K562 (cell line): ENCODE measurements around the gene SPTBN4. TPM values are rescaled to one million over a fixed set of nuclear protein-coding genes. Genes with fewer than 3 reads are reported as not detected.
A peak's percentile ranks its signal among the peaks of the same experiment; 100 is the strongest.

ENCODE experiments used
- CSDE1 ChIP-seq, 2 experiments: fragments of 450-650 bp; IDR thresholded peaks; 2 replicates each; pipeline ENCODE4 v1.6.1; 2016; ENCODE audit warnings: mild to moderate bottlenecking in 1 of 2
- FOXK2 ChIP-seq, 2 experiments: fragments of 450-650 bp; IDR thresholded peaks in 1 of 2; conservative IDR thresholded peaks in 1 of 2; 2 replicates each; pipeline ENCODE4 v1.6.1; 2016; ENCODE audit warnings: low read depth in 2 of 2, mild to moderate bottlenecking in 1 of 2
- GATAD2B ChIP-seq: fragments of 450-650 bp; IDR thresholded peaks from 2 replicates; pipeline ENCODE4 v1.6.1; 2017; ENCODE audit warnings: mild to moderate bottlenecking, borderline replicate concordance
- KLF13 ChIP-seq: fragments of 450-650 bp; IDR thresholded peaks from 2 replicates; pipeline ENCODE4 v1.6.1; 2016; ENCODE audit warnings: missing genetic modification characterization, low read depth, mild to moderate bottlenecking, missing compliant biosample characterization, moderate library complexity, borderline replicate concordance
- SP2 ChIP-seq: IDR thresholded peaks from 2 replicates; pipeline ENCODE4 v1.6.1; 2011; ENCODE audit warnings: mild to moderate bottlenecking, low read depth, low read length, moderate library complexity; ENCODE audit not compliant: poor library complexity, severe bottlenecking; ENCODE audit errors: extremely low read depth
- ZFP30 ChIP-seq: fragments of 250-450 bp; sonication (Bioruptor Pico); IDR thresholded peaks from 2 replicates; pipeline ENCODE4 v1.8.0; 2022; ENCODE audit warnings: moderate library complexity, mild to moderate bottlenecking, inconsistent platforms, borderline replicate concordance
- ZNF785 ChIP-seq: fragments of 250-450 bp; sonication (Bioruptor Pico); IDR thresholded peaks from 2 replicates; pipeline ENCODE4 v1.4.0; 2020; ENCODE audit warnings: mild to moderate bottlenecking
- polyA plus RNA-seq, 8 experiments: library from polyadenylated mRNA; depleted of rRNA in 4 of 8; stranded (reverse) in 5 of 8; unstranded in 3 of 8; fragments of >200 nt; fragmentation: Nextera tagmentation in 2 of 8; fragmentation: Illumina TruSeq in 1 of 8; extraction: Ambion mirVana in 2 of 8; extraction: Trizol in 1 of 8; gene quantifications; 2 replicates each; pipeline versions ENCODE4 v1.2.1 to v1.2.3, GENCODE V29; 2011 to 2014; ENCODE audit warnings: inconsistent platforms in 1 of 8, missing spikeins in 1 of 8
- total RNA-seq, 7 experiments: library from RNA; depleted of rRNA in 6 of 7; stranded (reverse); fragments of >200 nt in 6 of 7; fragmentation: Illumina TruSeq in 2 of 7; extraction: Trizol in 2 of 7; gene quantifications; 2 replicates each; pipeline versions ENCODE4 v1.2.1 to v1.2.3, GENCODE V29; 2011 to 2021; ENCODE audit warnings: low replicate concordance in 1 of 7
- TF ChIP-seq, protein P1 (sequence below), 2 experiments: fragments of 450-650 bp; formaldehyde crosslinking in 1 of 2; IDR thresholded peaks; 2 replicates each; pipeline versions ENCODE4 v1.4.0 to v1.6.1; 2014 to 2020; ENCODE audit warnings: mild to moderate bottlenecking in 2 of 2, borderline replicate concordance in 1 of 2, low read depth in 1 of 2
- TF ChIP-seq, protein P2 (sequence below): sonication (generic); formaldehyde crosslinking; IDR thresholded peaks from 2 replicates; pipeline ENCODE4 v1.5.0; 2020; ENCODE audit warnings: missing genetic modification reagents
- TF ChIP-seq, protein P3 (sequence below): fragments of 450-650 bp; IDR thresholded peaks from 2 replicates; pipeline ENCODE4 v1.6.1; 2016
- TF ChIP-seq, protein P4 (sequence below): sonication (generic); formaldehyde crosslinking; IDR thresholded peaks from 2 replicates; pipeline ENCODE4 v1.8.1; 2023; ENCODE audit warnings: mild to moderate bottlenecking, missing genetic modification reagents
- TF ChIP-seq, protein P5 (sequence below): sonication (generic); formaldehyde crosslinking; IDR thresholded peaks from 2 replicates; pipeline ENCODE4 v1.8.0; 2022; ENCODE audit warnings: mild to moderate bottlenecking, missing genetic modification reagents

Gene SPTBN4
- total and polyA plus RNA-seq, 9 of the 15 experiments (the other 6 are each of a cell fraction or from before 2014, with no cell fraction given) = 0.01 to 1.5 (median 0.86) TPM

DNA sequence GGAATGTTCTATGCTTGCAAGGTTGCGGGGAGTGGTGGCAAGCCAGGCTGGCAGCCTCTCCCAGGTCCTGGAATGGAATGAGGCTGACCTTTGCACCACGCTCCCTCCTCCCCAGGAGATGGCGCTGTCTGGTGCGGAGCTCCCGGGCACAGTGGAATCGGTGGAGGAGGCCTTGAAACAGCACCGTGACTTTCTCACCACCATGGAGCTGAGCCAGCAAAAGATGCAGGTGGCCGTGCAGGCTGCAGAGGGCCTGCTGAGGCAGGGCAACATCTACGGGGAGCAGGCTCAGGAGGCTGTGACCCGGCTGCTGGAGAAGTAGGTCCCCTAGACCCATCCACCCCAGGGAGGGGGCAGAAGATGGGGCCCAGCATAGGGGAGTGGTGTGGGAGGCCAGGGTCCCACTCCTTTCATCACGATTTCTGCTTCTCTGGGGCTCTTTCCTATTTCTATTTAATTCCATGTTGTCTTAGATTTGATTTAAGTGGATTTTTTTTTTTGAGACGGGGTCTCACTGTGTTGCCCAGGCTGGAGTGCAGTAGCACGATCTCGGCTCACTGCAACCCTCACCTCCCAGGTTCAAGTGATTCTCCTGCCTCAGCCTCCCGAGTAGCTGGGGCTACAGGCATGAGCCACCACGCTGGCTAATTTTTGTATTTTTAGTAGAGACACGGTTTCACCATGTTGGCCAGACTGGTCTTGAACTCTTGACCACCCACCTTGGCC, 56.7 kb downstream of the SPTBN4 start (continued):
- TF ChIP-seq, protein P1, sequence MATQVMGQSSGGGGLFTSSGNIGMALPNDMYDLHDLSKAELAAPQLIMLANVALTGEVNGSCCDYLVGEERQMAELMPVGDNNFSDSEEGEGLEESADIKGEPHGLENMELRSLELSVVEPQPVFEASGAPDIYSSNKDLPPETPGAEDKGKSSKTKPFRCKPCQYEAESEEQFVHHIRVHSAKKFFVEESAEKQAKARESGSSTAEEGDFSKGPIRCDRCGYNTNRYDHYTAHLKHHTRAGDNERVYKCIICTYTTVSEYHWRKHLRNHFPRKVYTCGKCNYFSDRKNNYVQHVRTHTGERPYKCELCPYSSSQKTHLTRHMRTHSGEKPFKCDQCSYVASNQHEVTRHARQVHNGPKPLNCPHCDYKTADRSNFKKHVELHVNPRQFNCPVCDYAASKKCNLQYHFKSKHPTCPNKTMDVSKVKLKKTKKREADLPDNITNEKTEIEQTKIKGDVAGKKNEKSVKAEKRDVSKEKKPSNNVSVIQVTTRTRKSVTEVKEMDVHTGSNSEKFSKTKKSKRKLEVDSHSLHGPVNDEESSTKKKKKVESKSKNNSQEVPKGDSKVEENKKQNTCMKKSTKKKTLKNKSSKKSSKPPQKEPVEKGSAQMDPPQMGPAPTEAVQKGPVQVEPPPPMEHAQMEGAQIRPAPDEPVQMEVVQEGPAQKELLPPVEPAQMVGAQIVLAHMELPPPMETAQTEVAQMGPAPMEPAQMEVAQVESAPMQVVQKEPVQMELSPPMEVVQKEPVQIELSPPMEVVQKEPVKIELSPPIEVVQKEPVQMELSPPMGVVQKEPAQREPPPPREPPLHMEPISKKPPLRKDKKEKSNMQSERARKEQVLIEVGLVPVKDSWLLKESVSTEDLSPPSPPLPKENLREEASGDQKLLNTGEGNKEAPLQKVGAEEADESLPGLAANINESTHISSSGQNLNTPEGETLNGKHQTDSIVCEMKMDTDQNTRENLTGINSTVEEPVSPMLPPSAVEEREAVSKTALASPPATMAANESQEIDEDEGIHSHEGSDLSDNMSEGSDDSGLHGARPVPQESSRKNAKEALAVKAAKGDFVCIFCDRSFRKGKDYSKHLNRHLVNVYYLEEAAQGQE (IDR thresholded peaks at IDR 0.05; ENCODE audit: borderline replicate concordance) = peak; percentile 59
- TF ChIP-seq, protein P1 (CRISPR knock-in tag; IDR thresholded peaks at IDR 0.05; ENCODE audit: low read depth) = no peak
- TF ChIP-seq ZNF785 (no peak), CSDE1 (IDR thresholded peaks at IDR 0.05) (no peak), KLF13 (tag) (no peak), ZFP30 (CRISPR knock-in tag) (no peak), FOXK2 (conservative IDR thresholded peaks at IDR 0.05 in 1 of 2, IDR thresholded peaks at IDR 0.05 in 1 of 2; ENCODE audit: low read depth in 2 of 2) (no peak), SP2 (peak; percentile 34), GATAD2B (peak; percentile 22; the same call in 1 of the 2 replicates)
- TF ChIP-seq, protein P2, sequence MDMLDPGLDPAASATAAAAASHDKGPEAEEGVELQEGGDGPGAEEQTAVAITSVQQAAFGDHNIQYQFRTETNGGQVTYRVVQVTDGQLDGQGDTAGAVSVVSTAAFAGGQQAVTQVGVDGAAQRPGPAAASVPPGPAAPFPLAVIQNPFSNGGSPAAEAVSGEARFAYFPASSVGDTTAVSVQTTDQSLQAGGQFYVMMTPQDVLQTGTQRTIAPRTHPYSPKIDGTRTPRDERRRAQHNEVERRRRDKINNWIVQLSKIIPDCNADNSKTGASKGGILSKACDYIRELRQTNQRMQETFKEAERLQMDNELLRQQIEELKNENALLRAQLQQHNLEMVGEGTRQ = no peak
- TF ChIP-seq, protein P3, sequence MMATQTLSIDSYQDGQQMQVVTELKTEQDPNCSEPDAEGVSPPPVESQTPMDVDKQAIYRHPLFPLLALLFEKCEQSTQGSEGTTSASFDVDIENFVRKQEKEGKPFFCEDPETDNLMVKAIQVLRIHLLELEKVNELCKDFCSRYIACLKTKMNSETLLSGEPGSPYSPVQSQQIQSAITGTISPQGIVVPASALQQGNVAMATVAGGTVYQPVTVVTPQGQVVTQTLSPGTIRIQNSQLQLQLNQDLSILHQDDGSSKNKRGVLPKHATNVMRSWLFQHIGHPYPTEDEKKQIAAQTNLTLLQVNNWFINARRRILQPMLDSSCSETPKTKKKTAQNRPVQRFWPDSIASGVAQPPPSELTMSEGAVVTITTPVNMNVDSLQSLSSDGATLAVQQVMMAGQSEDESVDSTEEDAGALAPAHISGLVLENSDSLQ = no peak
- TF ChIP-seq, protein P4, sequence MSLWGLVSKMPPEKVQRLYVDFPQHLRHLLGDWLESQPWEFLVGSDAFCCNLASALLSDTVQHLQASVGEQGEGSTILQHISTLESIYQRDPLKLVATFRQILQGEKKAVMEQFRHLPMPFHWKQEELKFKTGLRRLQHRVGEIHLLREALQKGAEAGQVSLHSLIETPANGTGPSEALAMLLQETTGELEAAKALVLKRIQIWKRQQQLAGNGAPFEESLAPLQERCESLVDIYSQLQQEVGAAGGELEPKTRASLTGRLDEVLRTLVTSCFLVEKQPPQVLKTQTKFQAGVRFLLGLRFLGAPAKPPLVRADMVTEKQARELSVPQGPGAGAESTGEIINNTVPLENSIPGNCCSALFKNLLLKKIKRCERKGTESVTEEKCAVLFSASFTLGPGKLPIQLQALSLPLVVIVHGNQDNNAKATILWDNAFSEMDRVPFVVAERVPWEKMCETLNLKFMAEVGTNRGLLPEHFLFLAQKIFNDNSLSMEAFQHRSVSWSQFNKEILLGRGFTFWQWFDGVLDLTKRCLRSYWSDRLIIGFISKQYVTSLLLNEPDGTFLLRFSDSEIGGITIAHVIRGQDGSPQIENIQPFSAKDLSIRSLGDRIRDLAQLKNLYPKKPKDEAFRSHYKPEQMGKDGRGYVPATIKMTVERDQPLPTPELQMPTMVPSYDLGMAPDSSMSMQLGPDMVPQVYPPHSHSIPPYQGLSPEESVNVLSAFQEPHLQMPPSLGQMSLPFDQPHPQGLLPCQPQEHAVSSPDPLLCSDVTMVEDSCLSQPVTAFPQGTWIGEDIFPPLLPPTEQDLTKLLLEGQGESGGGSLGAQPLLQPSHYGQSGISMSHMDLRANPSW (CRISPR knock-in tag) = no peak
- TF ChIP-seq, protein P5, sequence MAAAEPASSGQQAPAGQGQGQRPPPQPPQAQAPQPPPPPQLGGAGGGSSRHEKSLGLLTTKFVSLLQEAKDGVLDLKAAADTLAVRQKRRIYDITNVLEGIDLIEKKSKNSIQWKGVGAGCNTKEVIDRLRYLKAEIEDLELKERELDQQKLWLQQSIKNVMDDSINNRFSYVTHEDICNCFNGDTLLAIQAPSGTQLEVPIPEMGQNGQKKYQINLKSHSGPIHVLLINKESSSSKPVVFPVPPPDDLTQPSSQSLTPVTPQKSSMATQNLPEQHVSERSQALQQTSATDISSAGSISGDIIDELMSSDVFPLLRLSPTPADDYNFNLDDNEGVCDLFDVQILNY (CRISPR knock-in tag) = no peak
